Measurements from ENCODE around the gene PTGIS. TPM values are rescaled to one million over a fixed set of nuclear protein-coding genes. Genes with fewer than 3 reads are reported as not detected.
A peak's percentile ranks its signal among the peaks of the same experiment; 100 is the strongest.

PTGIS gene
- total RNA-seq, 1 donor from 2014 or later: 7.1 TPM

DNA sequence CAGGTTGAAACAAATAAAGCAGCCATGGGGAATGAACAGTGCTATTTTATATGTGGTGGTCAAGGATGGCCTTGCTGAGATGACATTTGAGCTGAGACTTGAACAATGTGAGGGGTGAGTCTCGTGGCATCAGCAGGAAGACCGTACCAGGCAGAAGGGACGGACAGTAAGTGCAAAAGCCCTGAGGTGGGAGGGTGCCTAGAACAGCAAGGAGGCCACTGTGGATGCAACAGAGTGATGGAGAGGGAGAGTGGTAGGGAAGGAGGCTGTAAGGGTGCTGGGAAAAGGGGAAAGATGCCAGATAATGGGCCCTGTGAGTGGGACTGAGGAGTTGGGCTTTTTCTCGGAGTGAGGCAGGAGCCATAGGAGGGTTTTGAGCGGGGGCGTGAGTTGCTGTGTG lies 97.0 kb downstream of the PTGIS start:
- DNase-seq (ENCODE audit: low read depth): no peak

DNA sequence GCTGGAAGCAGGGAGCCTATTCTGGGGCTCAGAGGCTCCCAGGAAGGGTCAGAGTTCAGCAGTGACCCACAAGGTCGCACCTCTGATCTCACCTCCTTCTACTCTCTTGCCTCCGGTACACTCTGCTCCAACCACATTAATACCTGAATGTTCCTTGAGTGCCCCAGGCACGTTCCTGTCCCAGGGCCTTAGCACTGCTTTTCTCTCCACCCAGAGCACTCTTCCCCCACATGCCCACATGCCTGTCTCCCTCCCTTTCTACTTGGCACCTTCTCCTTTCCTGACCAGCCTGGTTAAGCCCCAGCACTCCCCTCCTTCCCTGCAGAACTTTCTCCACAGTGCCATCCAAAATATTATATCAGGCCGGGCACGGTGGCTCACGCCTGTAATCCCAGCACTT lies 98.9 kb downstream of the PTGIS start:
- DNase-seq (ENCODE audit: low read depth): no peak

DNA sequence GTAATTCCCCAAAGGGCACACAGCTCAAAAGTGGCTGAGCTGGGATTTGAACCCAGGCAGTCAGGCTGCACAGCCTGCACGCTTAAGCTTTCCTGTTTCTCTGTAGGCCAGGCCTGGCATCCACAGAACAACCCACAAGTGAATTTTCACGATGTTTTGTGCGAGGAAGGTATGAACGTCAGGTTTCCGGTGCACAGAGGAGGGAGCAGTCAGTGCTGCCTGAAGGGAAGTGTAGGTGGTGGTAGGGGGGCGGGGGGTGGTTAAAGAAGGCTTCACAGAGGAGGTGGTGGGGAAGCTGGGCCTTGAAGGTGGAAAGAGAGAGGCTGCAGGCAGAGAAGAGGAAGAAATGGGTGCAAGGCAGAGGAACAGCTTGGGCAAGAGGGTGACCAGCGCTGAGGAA lies 99.5 kb downstream of the PTGIS start:
- DNase-seq (ENCODE audit: low read depth): no peak

GRCh38 chr20:49466114-49466912 lies 101.6 kb downstream of the PTGIS start:
- no peak for DNase-seq (ENCODE audit: low read depth)

- DNase-seq (ENCODE audit: low read depth): no peak
These were observed 103.4 kb downstream of the PTGIS start for GRCh38 chr20:49464556-49464955.

GRCh38 chr20:49462626-49463025 lies 105.3 kb downstream of the PTGIS start:
- no peak for DNase-seq (ENCODE audit: low read depth)

DNA sequence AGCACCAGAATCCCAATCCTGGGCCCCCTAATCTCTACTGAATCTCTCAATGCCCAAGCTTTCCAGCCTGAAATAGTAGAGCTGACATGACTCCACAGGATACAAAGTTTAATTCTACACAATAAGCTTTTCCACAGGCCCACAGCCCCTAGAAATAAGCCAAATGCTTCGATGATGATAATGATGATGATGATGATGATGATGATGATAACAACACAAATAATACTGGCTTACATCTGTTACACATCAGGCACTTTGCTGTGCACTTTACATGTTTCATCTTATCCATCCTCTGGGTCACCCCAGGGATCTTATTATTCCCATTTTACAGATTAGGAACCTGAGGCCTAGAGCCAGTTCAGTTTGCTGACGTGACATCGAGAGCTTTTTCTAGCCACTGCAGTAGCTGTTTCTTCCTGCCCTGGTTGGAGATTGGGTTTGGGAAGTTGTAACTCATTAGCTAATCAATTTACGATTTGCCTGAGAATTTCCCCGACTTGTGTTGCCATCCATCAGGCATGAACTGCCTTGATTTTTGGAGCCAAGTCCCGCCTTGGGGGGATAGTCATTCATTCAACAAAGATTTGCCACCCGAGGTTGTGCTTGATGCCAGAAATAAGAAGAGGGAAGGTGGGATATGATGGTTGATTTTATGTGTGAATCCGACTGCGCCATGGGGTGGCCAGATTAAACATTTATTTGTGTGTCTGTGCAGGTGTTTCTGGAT lies 105.9 kb downstream of the PTGIS start:
- DNase-seq (ENCODE audit: low read depth): no peak

GRCh38 chr20:49460916-49461315 lies 107.0 kb downstream of the PTGIS start:
- peak; percentile 79 for DNase-seq (ENCODE audit: low read depth)

DNA sequence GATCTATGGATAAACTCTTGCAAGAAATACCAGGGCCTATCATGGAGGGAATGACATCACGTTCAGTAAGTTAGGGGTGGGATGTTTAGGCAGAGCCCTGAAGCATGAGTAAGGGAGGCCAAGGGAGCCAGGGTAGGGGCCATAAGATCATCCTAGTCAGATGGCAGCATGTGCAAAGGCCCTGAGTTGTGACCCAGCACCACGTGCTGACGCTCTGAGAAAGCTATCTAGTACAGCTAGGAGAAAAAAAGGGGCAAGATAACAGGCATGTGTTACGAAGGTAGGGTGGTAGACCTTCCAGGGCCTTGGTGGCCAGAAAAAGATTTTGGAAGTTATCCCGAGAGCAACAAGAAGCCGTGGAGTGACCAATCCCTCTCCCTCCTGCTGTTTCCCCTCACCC lies 107.8 kb downstream of the PTGIS start:
- no peak for DNase-seq (ENCODE audit: low read depth)

DNA sequence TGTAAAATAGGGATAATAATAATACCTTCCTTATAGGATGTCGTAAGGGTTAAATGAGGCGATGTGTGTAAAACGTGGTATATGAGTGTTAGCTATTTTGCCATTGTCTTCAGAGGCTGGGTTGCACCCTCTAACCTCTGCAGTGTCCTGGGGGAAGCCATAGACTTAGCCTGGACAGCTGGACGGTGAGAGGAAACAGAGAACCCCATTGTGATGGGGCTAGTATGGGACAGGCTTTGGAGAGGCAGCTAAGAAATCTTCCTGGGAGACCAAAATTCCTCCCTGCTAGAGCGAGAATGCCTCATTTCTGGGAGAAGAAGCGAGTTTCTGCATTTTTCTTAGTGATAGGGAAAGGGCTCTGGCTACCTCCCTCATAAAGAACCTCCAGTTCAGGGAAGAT lies 108.3 kb downstream of the PTGIS start:
- no peak for DNase-seq (ENCODE audit: low read depth)

GRCh38 chr20:49457444-49457843 lies 110.5 kb downstream of the PTGIS start:
- DNase-seq (ENCODE audit: low read depth): no peak

- no peak for DNase-seq (ENCODE audit: low read depth)
These were observed 111.3 kb downstream of the PTGIS start for GRCh38 chr20:49456646-49457045.

- no peak for DNase-seq (ENCODE audit: low read depth)
These were observed 112.2 kb downstream of the PTGIS start for GRCh38 chr20:49455691-49456090.

Other genes starting within 250 kb of the PTGIS start
- gene KCNB1, start 85.5 kb downstream of the PTGIS start, total RNA-seq: under 0.01 and 0.30 TPM in 2 replicates
- gene B4GALT5, start 145.7 kb upstream of the PTGIS start, total RNA-seq: 53.8 and 59.9 TPM in 2 replicates
- 5.7 and 10.3 TPM in 2 replicates for gene SLC9A8, start 244.7 kb upstream of the PTGIS start, total RNA-seq

All from renal cortical epithelial cell (primary cell).